ENCODE measurements around the gene ANKRD52.

- no peak for TF ChIP-seq YY1 (IDR thresholded peaks at IDR 0.05; ENCODE audit: insufficient read depth, insufficient read length)
- TF ChIP-seq ZNF274 (IDR thresholded peaks at IDR 0.05; ENCODE audit: low read depth, low read length), result no peak
Measured at GRCh38 chr12:56253091-56253490, 5.1 kb downstream of the ANKRD52 start.

All from NT2/D1 (cell line).